Measurements from ENCODE around the gene TNFRSF1B. TPM values are rescaled to one million over a fixed set of nuclear protein-coding genes. Genes with fewer than 3 reads are reported as not detected.

Gene TNFRSF1B
- total RNA-seq, 2 experiments from 2014 or later, result 201 to 211 TPM

GRCh38 chr1:12177999-12178441 is 11.2 kb downstream of the TNFRSF1B start:
- Mint-ChIP-seq H3K36me3 (peaks cover 14% of the 10 kb centered on the region), H3K4me3 (peak overlapping the region; percentile 54), H3K27ac (peak overlapping the region; percentile 94), H3K4me1 (ENCODE audit: low read depth) (peaks cover 94% of the 10 kb centered on the region), H3K9me3 (no peaks in the 10 kb centered on the region), H3K27me3 (no peaks in the 10 kb centered on the region)
- ChIA-PET POLR2A (interaction anchor here (0.7 to 3.9 kb wide), 12 partner anchors 9 to 270 kb away, joined by 3 to 28 read pairs (median 14); partner anchors contain the start of gene TNFRSF1B), CTCF (interaction anchor here (0.6 to 13.5 kb wide), 11 partner anchors 9 to 59 kb away, joined by 3 to 168 read pairs (median 6); no protein-coding TSS in a partner anchor)
- DNase-seq, result peak; percentile 97
- intact Hi-C loops (cut with micrococcal nuclease), result loop anchor here (1.0 to 10.0 kb wide), 9 partner anchors 21 to 371 kb away; partner anchors contain the start of genes CLCN6 and MTHFR

DNA sequence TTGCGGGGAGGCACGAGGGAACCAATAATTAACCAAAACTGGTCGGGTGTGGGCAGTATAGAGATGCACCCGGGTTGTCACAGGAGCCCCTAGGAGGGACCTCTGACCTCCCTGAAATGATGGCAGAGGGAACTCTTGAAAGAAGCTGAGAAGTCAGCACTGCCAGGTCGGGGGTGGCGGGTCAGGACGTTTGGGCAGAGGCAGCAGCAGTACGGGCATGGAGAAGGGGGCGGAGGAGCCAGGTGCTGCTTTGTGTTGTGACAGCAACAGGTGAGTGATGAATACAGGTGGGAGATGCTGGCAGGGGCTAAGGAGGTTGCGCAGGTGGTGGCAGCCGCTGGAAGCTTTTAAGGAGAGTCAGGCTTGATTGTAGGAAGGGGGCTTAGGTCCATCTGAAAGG is 11.7 kb downstream of the TNFRSF1B start:
- Mint-ChIP-seq H3K27me3 (no peaks in the 10 kb centered on the region), H3K9me3 (no peaks in the 10 kb centered on the region), H3K4me3 (peak overlapping the region; percentile 54), H3K36me3 (peaks cover 12% of the 10 kb centered on the region), H3K4me1 (ENCODE audit: low read depth) (peaks cover 94% of the 10 kb centered on the region), H3K27ac (peak overlapping the region; percentile 94)
- POLR2A ChIA-PET, result interaction anchor here (0.9 to 3.9 kb wide), 10 partner anchors 10 to 270 kb away, joined by 3 to 28 read pairs (median 17); partner anchors contain the start of gene TNFRSF1B
- DNase-seq, result no peak
- CTCF ChIA-PET, result interaction anchor here (1.3 to 13.5 kb wide), 9 partner anchors 8 to 60 kb away, joined by 3 to 168 read pairs (median 6); no protein-coding TSS in a partner anchor
- intact Hi-C loops (cut with micrococcal nuclease), result loop anchor here (1.0 to 10.0 kb wide), 9 partner anchors 21 to 371 kb away; partner anchors contain the start of genes CLCN6 and MTHFR

DNA sequence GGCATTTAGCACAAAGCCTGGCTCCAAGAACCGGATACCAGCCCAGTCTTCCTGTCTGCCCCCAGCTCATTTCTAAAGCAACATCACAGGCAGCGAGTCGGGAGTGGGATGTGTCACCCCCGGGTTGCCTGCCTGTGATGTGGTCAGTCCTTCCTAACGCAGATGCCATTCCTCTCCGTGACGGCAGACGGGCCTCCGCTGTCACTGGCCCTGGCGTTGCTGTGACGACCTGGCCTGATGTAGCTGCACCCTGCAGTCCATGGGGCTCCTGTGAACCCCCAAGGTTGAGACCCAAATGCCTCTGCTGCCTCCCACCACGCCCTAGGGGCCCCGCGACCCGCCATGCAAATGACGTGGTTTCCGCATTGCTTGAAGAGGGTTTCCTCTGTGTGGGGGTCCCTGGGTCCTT is 12.3 kb downstream of the TNFRSF1B start:
- H3K27ac Mint-ChIP-seq, result peak overlapping the region; percentile 94
- DNase-seq, result peak; percentile 94
- intact Hi-C loops (cut with micrococcal nuclease), result loop anchor here (1.0 to 10.0 kb wide), 8 partner anchors 8 to 372 kb away; partner anchors contain the start of genes CLCN6 and MTHFR
- no peaks in the 10 kb centered on the region for H3K9me3 Mint-ChIP-seq
- peaks cover 9% of the 10 kb centered on the region for H3K36me3 Mint-ChIP-seq
- CTCF ChIA-PET, result interaction anchor here (1.3 to 13.5 kb wide), 8 partner anchors 8 to 61 kb away, joined by 3 to 168 read pairs (median 6); no protein-coding TSS in a partner anchor
- no peaks in the 10 kb centered on the region for H3K27me3 Mint-ChIP-seq
- peaks cover 91% of the 10 kb centered on the region for H3K4me1 Mint-ChIP-seq (ENCODE audit: low read depth)
- peak overlapping the region; percentile 54 for H3K4me3 Mint-ChIP-seq
- POLR2A ChIA-PET, result interaction anchor here (0.6 to 3.9 kb wide), 11 partner anchors 10 to 271 kb away, joined by 3 to 28 read pairs (median 16); partner anchors contain the start of gene TNFRSF1B

GRCh38 chr1:12179676-12180075 is 12.9 kb downstream of the TNFRSF1B start:
- Mint-ChIP-seq H3K27me3 (no peaks in the 10 kb centered on the region), H3K4me3 (no peak overlapping the region), H3K36me3 (peaks cover 9% of the 10 kb centered on the region), H3K27ac (peak overlapping the region; percentile 94), H3K9me3 (no peaks in the 10 kb centered on the region), H3K4me1 (ENCODE audit: low read depth) (peaks cover 85% of the 10 kb centered on the region)
- DNase-seq, result no peak
- intact Hi-C loops (cut with micrococcal nuclease), result loop anchor here (1.0 to 10.0 kb wide), 8 partner anchors 8 to 372 kb away; partner anchors contain the start of genes CLCN6 and MTHFR
- ChIA-PET CTCF (interaction anchor here (1.4 to 13.5 kb wide), 3 partner anchors 24 to 56 kb away, joined by 3 to 168 read pairs (median 3); no protein-coding TSS in a partner anchor), POLR2A (interaction anchor here (0.6 to 3.9 kb wide), 7 partner anchors 11 to 271 kb away, joined by 3 to 28 read pairs (median 18); partner anchors contain the start of gene TNFRSF1B)

DNA sequence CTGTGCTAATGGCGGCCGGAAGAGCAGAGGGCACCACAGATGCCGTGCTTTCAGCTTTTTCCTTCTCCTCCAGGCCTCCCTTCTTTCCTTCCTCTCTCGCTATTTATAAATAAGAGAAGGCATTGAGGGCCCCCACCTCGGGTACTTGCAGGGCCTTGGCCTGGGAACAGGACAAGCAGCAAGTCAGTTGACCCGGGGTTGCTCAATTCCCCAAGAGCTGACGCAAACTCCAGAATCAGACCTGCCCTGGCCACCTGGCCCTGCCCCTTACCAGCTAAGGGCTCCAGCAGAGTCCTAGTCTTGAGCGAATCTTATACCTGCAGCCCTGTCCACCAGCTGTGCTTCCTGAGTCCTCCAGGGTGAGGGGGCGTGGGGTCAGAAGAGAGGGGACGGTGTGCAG is 13.5 kb downstream of the TNFRSF1B start:
- CTCF ChIA-PET, result interaction anchor here (13.5 kb wide), 1 partner anchor 56 kb away, joined by 168 read pairs; no protein-coding TSS in a partner anchor
- POLR2A ChIA-PET, result interaction anchor here (0.6 kb wide), 1 partner anchor 78 kb away, joined by 3 read pairs; no protein-coding TSS in a partner anchor
- no peaks in the 10 kb centered on the region for H3K9me3 Mint-ChIP-seq
- H3K27me3 Mint-ChIP-seq, result no peaks in the 10 kb centered on the region
- intact Hi-C loops (cut with micrococcal nuclease), result no loop called here
- no peak for DNase-seq
- H3K4me3 Mint-ChIP-seq, result no peak overlapping the region
- peaks cover 9% of the 10 kb centered on the region for H3K36me3 Mint-ChIP-seq
- H3K27ac Mint-ChIP-seq, result no peak overlapping the region
- peaks cover 83% of the 10 kb centered on the region for H3K4me1 Mint-ChIP-seq (ENCODE audit: low read depth)

- POLR2A ChIA-PET, result interaction anchor here (0.6 kb wide), 1 partner anchor 78 kb away, joined by 3 read pairs; no protein-coding TSS in a partner anchor
- Mint-ChIP-seq H3K4me3 (no peak overlapping the region), H3K9me3 (no peaks in the 10 kb centered on the region), H3K36me3 (peaks cover 5% of the 10 kb centered on the region), H3K4me1 (ENCODE audit: low read depth) (peaks cover 83% of the 10 kb centered on the region), H3K27me3 (no peaks in the 10 kb centered on the region), H3K27ac (peak overlapping the region; percentile 50)
- DNase-seq, result no peak
- intact Hi-C loops (cut with micrococcal nuclease), result no loop called here
- CTCF ChIA-PET, result interaction anchor here (13.5 kb wide), 1 partner anchor 57 kb away, joined by 168 read pairs; no protein-coding TSS in a partner anchor
Observed at GRCh38 chr1:12180903-12181302, 14.1 kb downstream of the TNFRSF1B start.

GRCh38 chr1:12181568-12181967 is 14.8 kb downstream of the TNFRSF1B start:
- intact Hi-C loops (cut with micrococcal nuclease), result no loop called here
- peak overlapping the region; percentile 50 for H3K27ac Mint-ChIP-seq
- no peaks in the 10 kb centered on the region for H3K27me3 Mint-ChIP-seq
- ChIA-PET POLR2A (interaction anchor here (1.6 kb wide), 1 partner anchor 273 kb away, joined by 4 read pairs; no protein-coding TSS in a partner anchor), CTCF (interaction anchor here (13.5 kb wide), 1 partner anchor 57 kb away, joined by 168 read pairs; no protein-coding TSS in a partner anchor)
- no peaks in the 10 kb centered on the region for H3K9me3 Mint-ChIP-seq
- DNase-seq, result no peak
- H3K4me1 Mint-ChIP-seq (ENCODE audit: low read depth), result peaks cover 80% of the 10 kb centered on the region
- peaks cover 5% of the 10 kb centered on the region for H3K36me3 Mint-ChIP-seq
- no peak overlapping the region for H3K4me3 Mint-ChIP-seq

DNA sequence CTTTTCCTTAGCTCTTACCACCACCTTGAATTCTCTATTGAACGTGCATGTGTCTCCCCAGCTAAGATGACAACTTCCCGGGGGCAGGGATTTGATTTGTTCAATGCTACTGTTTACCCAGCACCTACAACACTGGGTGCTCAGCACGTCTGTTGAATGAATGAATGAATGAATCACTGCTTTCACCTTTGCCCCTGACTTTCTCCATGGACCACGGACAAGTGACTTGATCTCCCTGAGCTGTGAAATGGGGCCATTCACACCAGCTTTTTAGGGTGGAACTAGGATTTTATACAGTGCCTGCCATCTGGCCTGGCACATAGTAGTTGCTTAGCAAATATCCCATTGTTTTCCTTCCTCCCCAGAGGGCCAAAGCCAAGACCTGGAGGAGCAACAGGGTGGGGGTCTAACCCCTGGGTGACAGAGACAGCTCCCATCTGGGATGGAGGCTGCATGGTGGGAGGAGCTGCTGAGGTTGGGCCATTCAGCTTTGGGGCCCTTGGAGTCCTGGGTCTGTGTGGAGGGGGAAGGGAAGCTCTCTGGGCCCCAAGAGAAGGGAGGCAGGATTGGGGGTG is 15.7 kb downstream of the TNFRSF1B start:
- Mint-ChIP-seq H3K27me3 (no peaks in the 10 kb centered on the region), H3K36me3 (peaks cover 6% of the 10 kb centered on the region), H3K4me3 (no peak overlapping the region), H3K9me3 (no peaks in the 10 kb centered on the region), H3K4me1 (ENCODE audit: low read depth) (peaks cover 78% of the 10 kb centered on the region), H3K27ac (peak overlapping the region; percentile 60)
- CTCF ChIA-PET, result interaction anchor here (0.8 to 13.5 kb wide), 4 partner anchors 14 to 58 kb away, joined by 3 to 168 read pairs (median 4); no protein-coding TSS in a partner anchor
- POLR2A ChIA-PET, result interaction anchor here (0.9 to 1.6 kb wide), 5 partner anchors 9 to 274 kb away, joined by 3 to 4 read pairs (median 3); no protein-coding TSS in a partner anchor
- DNase-seq, result no peak
- intact Hi-C loops (cut with micrococcal nuclease), result no loop called here

DNA sequence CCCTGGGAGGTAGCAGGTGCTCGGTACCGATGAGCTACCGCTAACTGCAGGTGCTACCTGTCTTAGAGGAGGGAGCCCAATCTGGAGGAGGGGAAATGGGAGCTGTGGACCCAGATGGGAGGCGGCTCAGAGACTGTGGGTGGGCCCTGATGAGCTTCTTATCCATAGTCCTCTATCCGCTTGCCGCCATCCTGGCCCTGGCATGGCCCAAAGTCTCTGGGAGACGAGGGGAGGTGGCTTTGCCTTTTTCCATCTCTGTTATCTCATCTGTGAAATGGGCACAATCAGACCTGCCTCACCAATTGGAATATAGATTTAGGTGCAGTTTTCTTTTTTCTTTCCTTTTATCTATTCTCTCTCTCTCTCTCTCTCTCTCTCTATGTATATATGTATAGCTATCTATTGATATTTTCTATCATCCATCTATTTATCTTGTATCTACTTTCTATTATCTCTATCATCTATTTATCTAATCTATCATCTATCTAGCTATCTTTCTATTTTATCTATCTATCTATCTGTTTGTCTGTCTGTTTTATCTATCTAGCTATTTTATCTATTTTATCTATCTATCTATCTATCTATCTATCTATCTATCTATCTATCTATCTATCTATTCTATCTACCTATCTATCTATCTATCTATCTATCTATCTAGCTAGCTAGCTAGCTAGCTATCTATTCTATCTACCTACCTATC is 16.5 kb downstream of the TNFRSF1B start:
- Mint-ChIP-seq H3K27me3 (no peaks in the 10 kb centered on the region), H3K4me1 (ENCODE audit: low read depth) (peaks cover 73% of the 10 kb centered on the region), H3K9me3 (no peaks in the 10 kb centered on the region), H3K27ac (no peak overlapping the region), H3K36me3 (peaks cover 7% of the 10 kb centered on the region), H3K4me3 (no peak overlapping the region)
- intact Hi-C loops (cut with micrococcal nuclease), result no loop called here
- CTCF ChIA-PET, result interaction anchor here (0.6 to 13.5 kb wide), 6 partner anchors 14 to 59 kb away, joined by 3 to 168 read pairs (median 3); no protein-coding TSS in a partner anchor
- DNase-seq, result no peak
- POLR2A ChIA-PET, result interaction anchor here (0.9 to 1.6 kb wide), 6 partner anchors 10 to 275 kb away, joined by 3 to 4 read pairs (median 3); no protein-coding TSS in a partner anchor

DNA sequence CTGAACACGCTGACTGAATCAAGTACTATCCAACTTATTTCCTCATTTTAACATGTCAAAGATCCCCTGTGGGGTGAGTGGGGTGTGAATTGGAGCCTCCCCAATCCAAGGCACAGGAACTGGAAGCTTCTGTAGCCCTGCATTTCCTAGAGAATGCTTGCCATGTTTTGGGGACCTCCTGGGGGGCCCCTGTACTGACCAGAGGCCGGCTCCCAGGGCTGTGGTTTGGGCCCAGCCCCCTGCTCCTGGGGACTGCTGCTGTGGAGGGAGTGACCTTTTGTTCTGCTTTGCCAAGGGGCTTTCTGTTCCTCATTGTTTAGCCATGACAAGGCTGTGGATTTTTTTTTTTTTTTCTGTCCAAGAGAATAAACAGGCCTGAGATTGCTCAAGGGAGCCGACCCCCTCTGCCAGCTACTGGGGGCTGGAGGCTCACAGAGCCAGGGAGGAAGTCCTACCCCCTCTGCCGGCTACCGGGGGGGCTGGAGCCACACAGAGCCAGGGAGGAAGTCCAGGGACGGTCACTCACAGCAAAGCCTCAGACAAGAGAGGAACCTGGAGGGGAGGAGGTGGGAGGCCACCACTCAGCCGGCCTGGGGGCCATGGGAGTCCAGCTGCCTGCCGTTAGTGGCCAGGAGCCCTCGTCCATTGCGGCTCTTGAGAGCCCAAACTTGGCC is 17.4 kb downstream of the TNFRSF1B start:
- ChIA-PET CTCF (interaction anchor here (13.5 kb wide), 1 partner anchor 60 kb away, joined by 168 read pairs; no protein-coding TSS in a partner anchor), POLR2A (interaction anchor here (0.6 to 1.2 kb wide), 2 partner anchors 18 to 109 kb away, joined by 3 to 4 read pairs; no protein-coding TSS in a partner anchor)
- H3K36me3 Mint-ChIP-seq, result peaks cover 9% of the 10 kb centered on the region
- no peaks in the 10 kb centered on the region for H3K9me3 Mint-ChIP-seq
- peaks cover 70% of the 10 kb centered on the region for H3K4me1 Mint-ChIP-seq (ENCODE audit: low read depth)
- peak overlapping the region; percentile 38 for H3K27ac Mint-ChIP-seq
- H3K27me3 Mint-ChIP-seq, result no peaks in the 10 kb centered on the region
- intact Hi-C loops (cut with micrococcal nuclease), result no loop called here
- no peak for DNase-seq
- H3K4me3 Mint-ChIP-seq, result no peak overlapping the region
